Right ventricle myocardium superior (tissue), 1 donor: ENCODE data around the gene CA6. TPM values are rescaled to one million over a fixed set of nuclear protein-coding genes. Genes with fewer than 3 reads are reported as not detected.
"Not testable (repeated sequence)": the region's sequence is repeated elsewhere in the genome, so short reads cannot be mapped to it uniquely, and the experiment has no call there.

ENCODE experiments used
- ATAC-seq: fragments of 200-7000 bp; cut with Tn5 transposase; one replicate; pipeline ENCODE4 v1.9.1; 2020; ENCODE audit warnings: mild to moderate bottlenecking; ENCODE audit not compliant: poor library complexity
- DNase-seq: peaks from one replicate; pipeline ENCODE4 v3.0.0-alpha.2; 2020
- intact Hi-C: fragments of 100-400 bp; cut with DNase I; formaldehyde crosslinking; loops from one replicate; pipeline ENCODE4 v1.11.2; 2022
- total RNA-seq: library from RNA; stranded (reverse); fragmentation: NEBNext Ultra II Directional; extraction: Animal tissue kit (Norgen Biotek cat#: 25700); gene quantifications from one replicate; pipeline ENCODE4 v1.2.1, GENCODE V29; 2021
- donor health status: DM: no; HTN: yes; CAD: no; lungs with severe emphysema.

The CA6 gene
- total RNA-seq, 1 donor from 2014 or later = not detected

GRCh38 chr1:8922962-8923361 is 22.7 kb upstream of the CA6 start:
- intact Hi-C loops = no loop called here
- ATAC-seq (no peak), DNase-seq (no peak)

GRCh38 chr1:8925406-8925805 is 20.3 kb upstream of the CA6 start:
- intact Hi-C loops = no loop called here
- ATAC-seq (no peak), DNase-seq (no peak)

- ATAC-seq (no peak), DNase-seq (no peak)
- intact Hi-C loops = no loop called here
These were observed 19.7 kb upstream of the CA6 start for GRCh38 chr1:8925960-8926359.

- DNase-seq (no peak), ATAC-seq (no peak)
- intact Hi-C loops = no loop called here
These were observed 18.7 kb upstream of the CA6 start for GRCh38 chr1:8926707-8927694.

GRCh38 chr1:8930116-8930515 is 15.6 kb upstream of the CA6 start:
- DNase-seq (no peak), ATAC-seq (no peak)
- intact Hi-C loops = no loop called here

- ATAC-seq, intact Hi-C loops, DNase-seq: not testable (repeated sequence)
These were observed 8.6 kb upstream of the CA6 start for GRCh38 chr1:8937051-8937450.

GRCh38 chr1:8937701-8938100 is 8.0 kb upstream of the CA6 start:
- peak; percentile 94 for ATAC-seq
- no peak for DNase-seq
- intact Hi-C loops = no loop called here

- no peak for DNase-seq
- ATAC-seq = no peak
- intact Hi-C loops = no loop called here
These were observed 7.3 kb upstream of the CA6 start for GRCh38 chr1:8938232-8938999.

GRCh38 chr1:8939000-8939265 is 6.7 kb upstream of the CA6 start:
- ATAC-seq (no peak), DNase-seq (no peak)
- intact Hi-C loops = no loop called here

GRCh38 chr1:8939362-8939995 is 6.2 kb upstream of the CA6 start:
- ATAC-seq (no peak), DNase-seq (no peak)
- intact Hi-C loops = no loop called here

- ATAC-seq (no peak), DNase-seq (no peak)
- intact Hi-C loops = no loop called here
These were observed 3.8 kb upstream of the CA6 start for GRCh38 chr1:8941906-8942305.

- intact Hi-C loops = no loop called here
- ATAC-seq = no peak
- DNase-seq = no peak
These were observed 1.9 kb upstream of the CA6 start for GRCh38 chr1:8943498-8944405.

GRCh38 chr1:8947127-8947691 is 1.5 kb downstream of the CA6 start:
- ATAC-seq (no peak), DNase-seq (no peak)
- intact Hi-C loops = no loop called here

- intact Hi-C loops = no loop called here
- no peak for ATAC-seq
- DNase-seq = no peak
These were observed 4.6 kb downstream of the CA6 start for GRCh38 chr1:8950309-8950708.

GRCh38 chr1:8951231-8951630 is 5.6 kb downstream of the CA6 start:
- ATAC-seq (no peak), DNase-seq (no peak)
- intact Hi-C loops = no loop called here

GRCh38 chr1:8955406-8955805 is 9.7 kb downstream of the CA6 start:
- intact Hi-C loops = no loop called here
- DNase-seq = no peak
- ATAC-seq = no peak

GRCh38 chr1:8956461-8957349 is 11.0 kb downstream of the CA6 start:
- intact Hi-C loops = no loop called here
- DNase-seq (no peak), ATAC-seq (no peak)
